ENCODE results near the gene TRIO. TPM values are rescaled to one million over a fixed set of nuclear protein-coding genes. Genes with fewer than 3 reads are reported as not detected.

The TRIO gene
- polyA plus RNA-seq, 1 donor from 2014 or later, result 8.5 TPM

- Mint-ChIP-seq H3K27ac (no peak overlapping the region), H3K9me3 (no peaks in the 10 kb centered on the region), H3K4me3 (no peak overlapping the region)
Measured at GRCh38 chr5:14188778-14189177, 45.6 kb downstream of the TRIO start.

GRCh38 chr5:14189680-14190079 lies 46.5 kb downstream of the TRIO start:
- Mint-ChIP-seq H3K4me3 (peak overlapping the region in 1 of 4 donors; percentile 75), H3K4me1 (peaks cover 61 to 72% (median 62%) of the 10 kb centered on the region in 3 donors), H3K36me3 (peaks cover 2% of the 10 kb centered on the region), H3K27ac (peak overlapping the region in 2 of 3 donors; percentile 41 to 60), H3K27me3 (no peaks in the 10 kb centered on the region), H3K9me3 (no peaks in the 10 kb centered on the region)

More at GRCh38 chr5:14188778-14189177, 45.6 kb downstream of the TRIO start:
- Mint-ChIP-seq H3K27me3 (no peaks in the 10 kb centered on the region), H3K36me3 (peaks cover 5% of the 10 kb centered on the region), H3K4me1 (peaks cover 65 to 75% (median 65%) of the 10 kb centered on the region in 3 donors)

GRCh38 chr5:14190194-14191164 lies 47.3 kb downstream of the TRIO start:
- peak overlapping the region in 2 of 4 donors; percentile 10 to 75 for H3K4me3 Mint-ChIP-seq
- peaks cover 58 to 71% (median 60%) of the 10 kb centered on the region in 3 donors for H3K4me1 Mint-ChIP-seq
- no peaks in the 10 kb centered on the region for H3K27me3 Mint-ChIP-seq
- peaks cover 2% of the 10 kb centered on the region for H3K36me3 Mint-ChIP-seq
- no peaks in the 10 kb centered on the region for H3K9me3 Mint-ChIP-seq
- H3K27ac Mint-ChIP-seq, result peak overlapping the region; percentile 7 to 60 (median 41)

- Mint-ChIP-seq H3K9me3 (no peaks in the 10 kb centered on the region), H3K36me3 (peaks cover 2% of the 10 kb centered on the region), H3K27me3 (no peaks in the 10 kb centered on the region), H3K27ac (no peak overlapping the region), H3K4me3 (no peak overlapping the region), H3K4me1 (peaks cover 52 to 68% (median 54%) of the 10 kb centered on the region in 3 donors)
Measured at GRCh38 chr5:14191325-14191724, 48.2 kb downstream of the TRIO start.

- H3K9me3 Mint-ChIP-seq, result no peaks in the 10 kb centered on the region
- H3K4me1 Mint-ChIP-seq, result peaks cover 43 to 61% (median 52%) of the 10 kb centered on the region in 3 donors
- no peak overlapping the region for H3K4me3 Mint-ChIP-seq
- no peak overlapping the region for H3K27ac Mint-ChIP-seq
- no peaks in the 10 kb centered on the region for H3K27me3 Mint-ChIP-seq
- peaks cover 4% of the 10 kb centered on the region for H3K36me3 Mint-ChIP-seq
Measured at GRCh38 chr5:14193496-14193895, 50.4 kb downstream of the TRIO start.

GRCh38 chr5:14195588-14195987 lies 52.4 kb downstream of the TRIO start:
- Mint-ChIP-seq H3K36me3 (peaks cover 4% of the 10 kb centered on the region), H3K4me3 (no peak overlapping the region), H3K27ac (peak overlapping the region in 2 of 3 donors; percentile 25 to 58), H3K9me3 (no peaks in the 10 kb centered on the region), H3K4me1 (peaks cover 36 to 50% (median 45%) of the 10 kb centered on the region in 3 donors), H3K27me3 (no peaks in the 10 kb centered on the region)

- Mint-ChIP-seq H3K4me3 (peak overlapping the region in 1 of 4 donors; percentile 56), H3K27me3 (no peaks in the 10 kb centered on the region), H3K27ac (peak overlapping the region in 1 of 3 donors; percentile 14), H3K4me1 (peaks cover 39 to 55% (median 44%) of the 10 kb centered on the region in 3 donors), H3K36me3 (peaks cover 4% of the 10 kb centered on the region), H3K9me3 (no peaks in the 10 kb centered on the region)
Measured at GRCh38 chr5:14197056-14197455, 53.9 kb downstream of the TRIO start.

GRCh38 chr5:14199902-14200301 lies 56.8 kb downstream of the TRIO start:
- Mint-ChIP-seq H3K27ac (peak overlapping the region in 2 of 3 donors; percentile 22 to 48), H3K27me3 (no peaks in the 10 kb centered on the region), H3K4me1 (peaks cover 56 to 70% (median 56%) of the 10 kb centered on the region in 3 donors), H3K4me3 (no peak overlapping the region), H3K36me3 (peaks cover 2% of the 10 kb centered on the region), H3K9me3 (peaks cover 0 to 2% (median 0%) of the 10 kb centered on the region in 3 donors)

- Mint-ChIP-seq H3K27me3 (no peaks in the 10 kb centered on the region), H3K9me3 (peaks cover 0 to 2% (median 0%) of the 10 kb centered on the region in 3 donors), H3K4me3 (peak overlapping the region in 1 of 4 donors; percentile 6), H3K36me3 (peaks cover 2% of the 10 kb centered on the region), H3K27ac (no peak overlapping the region), H3K4me1 (peaks cover 56 to 70% (median 58%) of the 10 kb centered on the region in 3 donors)
Measured at GRCh38 chr5:14200312-14200990, 57.3 kb downstream of the TRIO start.

- Mint-ChIP-seq H3K27me3 (no peaks in the 10 kb centered on the region), H3K4me3 (no peak overlapping the region), H3K4me1 (peaks cover 53 to 70% (median 59%) of the 10 kb centered on the region in 3 donors), H3K36me3 (peaks cover 2% of the 10 kb centered on the region), H3K27ac (peak overlapping the region in 2 of 3 donors; percentile 76 to 93), H3K9me3 (peaks cover 0 to 2% (median 0%) of the 10 kb centered on the region in 3 donors)
Measured at GRCh38 chr5:14201325-14202045, 58.3 kb downstream of the TRIO start.

GRCh38 chr5:14202462-14202861 lies 59.3 kb downstream of the TRIO start:
- H3K4me1 Mint-ChIP-seq, result peaks cover 46 to 65% (median 56%) of the 10 kb centered on the region in 3 donors
- H3K27ac Mint-ChIP-seq, result peak overlapping the region; percentile 86 to 92 (median 91)
- no peaks in the 10 kb centered on the region for H3K27me3 Mint-ChIP-seq
- peaks cover 2% of the 10 kb centered on the region for H3K36me3 Mint-ChIP-seq
- peaks cover 0 to 2% (median 0%) of the 10 kb centered on the region in 3 donors for H3K9me3 Mint-ChIP-seq
- peak overlapping the region in 3 of 4 donors; percentile 39 to 79 (median 59) for H3K4me3 Mint-ChIP-seq

GRCh38 chr5:14204011-14204670 lies 61.0 kb downstream of the TRIO start:
- Mint-ChIP-seq H3K4me1 (peaks cover 56 to 70% (median 67%) of the 10 kb centered on the region in 3 donors), H3K36me3 (no peaks in the 10 kb centered on the region), H3K27ac (peak overlapping the region; percentile 77 to 91 (median 82)), H3K4me3 (peak overlapping the region; percentile 22 to 87 (median 72)), H3K27me3 (no peaks in the 10 kb centered on the region), H3K9me3 (peaks cover 0 to 2% (median 0%) of the 10 kb centered on the region in 3 donors)

GRCh38 chr5:14204785-14205321 lies 61.7 kb downstream of the TRIO start:
- Mint-ChIP-seq H3K4me1 (peaks cover 63 to 73% (median 71%) of the 10 kb centered on the region in 3 donors), H3K36me3 (no peaks in the 10 kb centered on the region), H3K27me3 (no peaks in the 10 kb centered on the region), H3K9me3 (peaks cover 0 to 2% (median 0%) of the 10 kb centered on the region in 3 donors), H3K27ac (peak overlapping the region; percentile 73 to 91 (median 82)), H3K4me3 (peak overlapping the region; percentile 22 to 87 (median 72))

Data from IgD-negative memory B cell (primary cell).